Colonic mucosa (tissue), 4 donors: ENCODE measurements around the gene CYSTM1. TPM values are rescaled to one million over a fixed set of nuclear protein-coding genes. Genes with fewer than 3 reads are reported as not detected.

Experiments used
- DNase-seq: peaks from one replicate; pipeline ENCODE4 v3.0.0-alpha.2; 2020
- H3K27ac ChIP-seq: fragments of 200-600 bp; one replicate; pipeline ENCODE4 v1.8.0; 2021
- H3K27me3 ChIP-seq: fragments of 200-600 bp; one replicate; pipeline ENCODE4 v1.8.0; 2021
- H3K36me3 ChIP-seq: fragments of 200-600 bp; one replicate; pipeline ENCODE4 v1.8.0; 2021
- H3K4me1 ChIP-seq: fragments of 200-600 bp; one replicate; pipeline ENCODE4 v1.8.0; 2021; ENCODE audit warnings: mild to moderate bottlenecking
- H3K4me3 ChIP-seq: fragments of 200-600 bp; one replicate; pipeline ENCODE4 v1.8.0; 2021
- H3K9ac ChIP-seq, 2 donors: one replicate each; pipeline ENCODE4 v1.7.0; 2013; ENCODE audit warnings: control low read depth in 2 of 2, low read depth in 2 of 2, low read length in 2 of 2
- H3K9me3 ChIP-seq: fragments of 200-600 bp; one replicate; pipeline ENCODE4 v1.8.0; 2021
- intact Hi-C: fragments of 100-400 bp; cut with DNase I; formaldehyde crosslinking; loops from one replicate; pipeline ENCODE4 v1.14.1; 2022
- total RNA-seq, 2 donors: library from RNA; stranded (reverse); fragmentation: NEBNext Ultra II Directional in 1 of 2; extraction: Animal tissue kit (Norgen Biotek cat#: 25700) in 1 of 2; gene quantifications; one replicate each; pipeline ENCODE4 v1.2.1, GENCODE V29; 2021
- TF ChIP-seq, protein P1 (sequence below): fragments of 200-600 bp; IDR thresholded peaks from one replicate; pipeline ENCODE4 v1.8.0; 2022; ENCODE audit warnings: antibody characterized with exemption, mild to moderate bottlenecking
- donor health status: healthy.
- donor health status: DM: no; HTN: no; CAD: no.
- donor health status: DM: no; HTN: no; CAD: no.

CYSTM1 gene
- total RNA-seq, 2 donors from 2014 or later, result 205 TPM

DNA sequence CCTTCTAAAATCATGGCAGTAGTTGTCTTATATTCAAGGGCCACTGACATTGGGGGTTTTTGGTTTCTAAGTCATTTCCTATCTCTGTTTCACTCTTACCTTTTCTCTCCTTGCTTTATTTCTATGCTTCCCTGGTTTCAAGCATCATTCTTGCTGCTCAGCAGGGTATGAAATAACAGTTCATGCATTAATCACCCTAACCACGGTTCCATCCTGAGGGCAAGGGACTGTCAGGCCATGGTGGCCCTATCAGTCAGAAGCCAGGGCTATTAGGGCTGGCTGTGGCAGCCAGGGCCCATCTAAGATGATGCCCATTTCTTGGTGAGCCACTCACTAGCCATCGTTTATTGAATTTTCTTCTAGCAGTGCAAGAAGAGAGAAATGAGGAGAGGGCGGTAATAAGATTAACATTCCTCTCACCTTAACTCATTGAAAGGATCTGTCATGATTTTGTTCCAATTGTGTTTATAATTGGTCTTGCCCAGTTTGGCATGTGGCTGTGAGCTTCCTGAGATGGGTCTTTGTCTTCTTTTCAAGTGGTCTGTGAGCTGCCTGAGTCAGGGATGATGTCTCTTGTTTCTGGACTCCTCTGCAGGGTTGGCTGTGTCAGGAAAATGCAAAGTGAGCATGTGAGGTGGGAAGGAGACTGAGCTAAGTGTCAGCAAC is 45.2 kb downstream of the CYSTM1 start:
- Histone ChIP-seq H3K4me3 (no peak overlapping the region), H3K27ac (peak overlapping the region; percentile 70), H3K9ac (peak overlapping the region in 1 of 2 donors; percentile 56), H3K9me3 (no peaks in the 10 kb centered on the region), H3K27me3 (no peaks in the 10 kb centered on the region), H3K36me3 (no peaks in the 10 kb centered on the region), H3K4me1 (peaks cover 30% of the 10 kb centered on the region)
- intact Hi-C loops, result loop anchor here (5.0 kb wide), 1 partner anchor 33 kb away; no protein-coding TSS in a partner anchor
- TF ChIP-seq, protein P1, sequence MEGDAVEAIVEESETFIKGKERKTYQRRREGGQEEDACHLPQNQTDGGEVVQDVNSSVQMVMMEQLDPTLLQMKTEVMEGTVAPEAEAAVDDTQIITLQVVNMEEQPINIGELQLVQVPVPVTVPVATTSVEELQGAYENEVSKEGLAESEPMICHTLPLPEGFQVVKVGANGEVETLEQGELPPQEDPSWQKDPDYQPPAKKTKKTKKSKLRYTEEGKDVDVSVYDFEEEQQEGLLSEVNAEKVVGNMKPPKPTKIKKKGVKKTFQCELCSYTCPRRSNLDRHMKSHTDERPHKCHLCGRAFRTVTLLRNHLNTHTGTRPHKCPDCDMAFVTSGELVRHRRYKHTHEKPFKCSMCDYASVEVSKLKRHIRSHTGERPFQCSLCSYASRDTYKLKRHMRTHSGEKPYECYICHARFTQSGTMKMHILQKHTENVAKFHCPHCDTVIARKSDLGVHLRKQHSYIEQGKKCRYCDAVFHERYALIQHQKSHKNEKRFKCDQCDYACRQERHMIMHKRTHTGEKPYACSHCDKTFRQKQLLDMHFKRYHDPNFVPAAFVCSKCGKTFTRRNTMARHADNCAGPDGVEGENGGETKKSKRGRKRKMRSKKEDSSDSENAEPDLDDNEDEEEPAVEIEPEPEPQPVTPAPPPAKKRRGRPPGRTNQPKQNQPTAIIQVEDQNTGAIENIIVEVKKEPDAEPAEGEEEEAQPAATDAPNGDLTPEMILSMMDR, result no peak
- DNase-seq, result no peak

DNA sequence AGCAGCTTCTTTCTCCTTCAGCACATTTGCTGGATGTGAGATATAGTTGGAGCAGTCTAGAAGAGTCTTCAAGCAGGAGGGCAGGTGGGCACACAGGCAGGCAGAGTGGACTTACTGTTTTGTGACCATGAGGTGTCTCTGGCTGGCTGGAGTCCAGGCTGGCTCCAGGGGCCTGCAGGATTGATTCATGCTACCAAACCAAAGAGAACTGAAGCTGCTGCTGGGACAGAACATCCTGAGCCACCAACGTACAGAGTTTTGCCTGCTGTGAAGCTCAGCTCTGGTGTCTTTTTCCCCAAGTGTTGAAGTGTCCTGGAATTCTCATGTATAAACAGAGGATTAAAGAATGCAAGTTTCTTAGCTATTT is 45.7 kb downstream of the CYSTM1 start:
- H3K27me3 ChIP-seq, result no peaks in the 10 kb centered on the region
- H3K4me3 ChIP-seq, result no peak overlapping the region
- TF ChIP-seq, protein P1, result no peak
- peak overlapping the region in 1 of 2 donors; percentile 19 for H3K9ac ChIP-seq
- no peak overlapping the region for H3K27ac ChIP-seq
- no peak for DNase-seq
- no peaks in the 10 kb centered on the region for H3K36me3 ChIP-seq
- H3K4me1 ChIP-seq, result peaks cover 30% of the 10 kb centered on the region
- H3K9me3 ChIP-seq, result no peaks in the 10 kb centered on the region
- intact Hi-C loops, result loop anchor here (5.0 kb wide), 1 partner anchor 33 kb away; no protein-coding TSS in a partner anchor

DNA sequence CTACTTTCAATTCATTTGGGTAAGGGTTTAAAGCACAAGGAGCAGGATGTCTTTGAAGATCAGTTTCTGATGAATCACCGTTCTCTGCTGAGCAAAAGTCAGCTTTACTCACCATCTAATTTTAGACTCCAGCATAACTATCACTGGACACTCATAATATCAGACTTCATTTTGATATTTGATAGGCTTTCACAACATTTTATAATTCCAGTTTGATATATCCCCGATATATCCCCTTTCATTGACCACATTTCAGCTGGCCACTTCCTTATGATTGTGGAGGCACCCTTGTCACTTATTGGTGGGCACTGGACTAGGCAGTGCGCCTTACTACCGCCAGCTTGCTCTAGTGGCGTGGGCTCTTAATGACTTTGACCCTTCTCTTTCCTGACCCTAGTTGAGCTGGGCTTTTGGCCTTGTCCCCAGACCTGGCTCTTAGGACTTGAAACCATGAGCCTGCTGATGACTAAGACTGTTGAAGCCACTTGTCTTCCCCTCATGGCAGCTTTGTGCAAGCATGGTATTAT is 46.8 kb downstream of the CYSTM1 start:
- Histone ChIP-seq H3K27me3 (no peaks in the 10 kb centered on the region), H3K27ac (peak overlapping the region; percentile 12), H3K9ac (peak overlapping the region in 1 of 2 donors; percentile 4), H3K9me3 (no peaks in the 10 kb centered on the region), H3K4me3 (no peak overlapping the region), H3K36me3 (no peaks in the 10 kb centered on the region), H3K4me1 (peaks cover 23% of the 10 kb centered on the region)
- DNase-seq, result peak; percentile 17
- intact Hi-C loops, result loop anchor here (5.0 kb wide), 1 partner anchor 34 kb away; no protein-coding TSS in a partner anchor
- TF ChIP-seq, protein P1, result no peak

DNA sequence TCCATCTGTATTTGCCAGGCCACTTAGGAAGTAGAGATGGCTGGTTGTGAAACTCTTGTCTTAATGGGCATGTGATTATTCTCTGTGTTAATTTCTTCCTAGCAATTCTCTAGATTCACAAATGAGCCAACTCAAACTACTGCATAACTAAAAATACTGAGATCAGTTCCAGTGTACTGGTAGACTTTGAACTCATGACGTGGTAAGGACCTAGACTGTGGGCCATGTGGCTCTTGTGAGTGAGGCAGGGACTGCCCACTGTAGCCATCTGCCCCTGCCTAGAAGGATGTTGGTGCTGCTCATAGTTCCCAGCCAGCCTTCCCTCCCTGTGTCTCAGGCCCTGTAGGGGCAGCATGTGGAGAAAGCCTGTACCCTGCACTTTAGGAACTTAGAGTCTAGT is 47.4 kb downstream of the CYSTM1 start:
- Histone ChIP-seq H3K9ac (peak overlapping the region in 1 of 2 donors; percentile 4), H3K4me1 (peaks cover 27% of the 10 kb centered on the region), H3K27ac (peak overlapping the region; percentile 12), H3K27me3 (no peaks in the 10 kb centered on the region), H3K9me3 (no peaks in the 10 kb centered on the region), H3K36me3 (no peaks in the 10 kb centered on the region), H3K4me3 (no peak overlapping the region)
- DNase-seq, result peak; percentile 38
- intact Hi-C loops, result loop anchor here (5.0 kb wide), 1 partner anchor 35 kb away; no protein-coding TSS in a partner anchor
- TF ChIP-seq, protein P1, result no peak

DNA sequence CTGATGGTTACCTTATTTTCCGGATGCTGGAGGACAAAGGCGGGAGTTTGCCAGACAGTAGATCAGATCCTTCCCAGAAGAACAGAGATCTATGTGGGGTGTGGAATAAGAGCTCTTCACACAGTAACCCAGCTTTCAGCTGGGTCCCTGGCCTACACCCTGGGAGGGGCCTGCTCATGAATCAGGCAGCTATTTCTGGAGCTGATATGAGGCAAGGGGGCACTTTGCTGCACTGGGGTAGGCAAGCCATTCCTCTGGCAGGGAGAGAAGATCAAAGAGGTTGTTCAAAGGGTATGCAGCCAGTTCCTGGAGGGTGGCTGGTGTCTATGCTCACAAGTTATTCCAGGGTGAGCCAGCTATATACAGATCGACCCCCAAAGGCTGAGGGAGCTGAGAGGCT is 48.6 kb downstream of the CYSTM1 start:
- Histone ChIP-seq H3K4me3 (no peak overlapping the region), H3K36me3 (no peaks in the 10 kb centered on the region), H3K27me3 (no peaks in the 10 kb centered on the region), H3K4me1 (peaks cover 25% of the 10 kb centered on the region), H3K9me3 (no peaks in the 10 kb centered on the region), H3K9ac (no peak overlapping the region), H3K27ac (no peak overlapping the region)
- peak; percentile 18 for DNase-seq
- intact Hi-C loops, result loop anchor here (5.0 kb wide), 1 partner anchor 36 kb away; no protein-coding TSS in a partner anchor
- TF ChIP-seq, protein P1, result no peak
